ENCODE data around the gene ATP6AP1. TPM values are rescaled to one million over a fixed set of nuclear protein-coding genes. Genes with fewer than 3 reads are reported as not detected.

The ATP6AP1 gene
- total and polyA plus RNA-seq, 2 of the 13 experiments (the other 11 are each of a cell fraction or from before 2014, with no cell fraction given), result 56.7 to 110 TPM

- no peak for TF ChIP-seq ZNF577 (CRISPR knock-in tag; IDR thresholded peaks at IDR 0.05; ENCODE audit: borderline replicate concordance, low read depth)
Measured at GRCh38 chrX:154463611-154464220, 35.2 kb downstream of the ATP6AP1 start (continued).

DNA sequence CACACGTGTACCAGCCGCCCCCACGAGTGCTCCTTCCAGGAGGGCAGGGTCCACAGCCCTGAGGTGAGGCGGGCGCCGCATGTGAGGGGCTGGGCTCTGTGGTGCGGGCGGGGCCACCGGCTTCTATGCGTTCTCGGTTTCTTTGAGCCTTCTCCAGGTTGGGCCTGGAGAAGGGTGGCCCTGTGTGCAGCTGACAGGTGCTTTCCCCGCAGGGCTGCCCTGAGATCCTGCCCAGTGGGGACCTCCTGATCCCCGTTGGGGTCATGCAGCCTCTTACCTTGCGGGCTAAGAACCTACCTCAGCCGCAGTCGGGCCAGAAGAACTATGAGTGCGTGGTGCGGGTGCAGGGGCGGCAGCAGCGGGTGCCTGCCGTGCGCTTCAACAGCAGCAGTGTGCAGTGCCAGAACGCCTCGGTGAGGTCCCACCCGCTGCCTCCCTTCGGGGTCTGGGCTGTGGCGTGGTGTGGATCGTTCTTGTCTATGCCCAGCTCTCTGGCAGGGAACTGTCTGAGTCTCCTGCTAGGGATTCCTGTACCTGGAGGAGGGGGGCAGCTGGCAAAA lies 36.4 kb downstream of the ATP6AP1 start:
- WGBS (ENCODE audit: low lambda C conversion rate), result 100% methylated on average over 1 of the region's 28 CpGs
- H3K27me3 ChIP-seq (ENCODE audit: control insufficient read depth in 1 of 2, insufficient read depth in 2 of 2, low read length in 2 of 2), result no peaks in the 10 kb centered on the region
- no peaks in the 10 kb centered on the region for H3K79me2 ChIP-seq (ENCODE audit: insufficient read depth, low read length)
- BruUV-seq (replicated peaks), result no TSS peak
- FAIRE-seq (no peak), ATAC-seq (no peak), DNase-seq (ENCODE audit: low spot score) (no peak)
- CTCF ChIA-PET (ENCODE audit: low intra/inter-chr PET ratio, low total read pairs), result no interaction called here
- H3K4me1 ChIP-seq (ENCODE audit: insufficient read depth, low read length), result no peaks in the 10 kb centered on the region
- no peak overlapping the region for H2AFZ ChIP-seq (ENCODE audit: low read length)
- H4K20me1 ChIP-seq (ENCODE audit: insufficient read depth, low read length), result no peaks in the 10 kb centered on the region
- in situ Hi-C loops (cut with HindIII; ENCODE audit: extremely low pct_ligation_motif_present, low pct_unique_long_range_greater_than_20kb), result no loop called here
- H3K27ac ChIP-seq (ENCODE audit: extremely low read length, insufficient read depth, low read length), result no peak overlapping the region
- H3K4me2 ChIP-seq (ENCODE audit: low read depth, low read length), result no peak overlapping the region
- POLR2A ChIA-PET, result no interaction called here
- no peak overlapping the region for H3K9ac ChIP-seq (ENCODE audit: insufficient read depth, low read depth, low read length)
- H3K4me3 ChIP-seq (replicated peaks in 1 of 3; ENCODE audit: insufficient read depth in 1 of 3, low read depth in 2 of 3, low read length in 3 of 3), result no peak overlapping the region
- intact Hi-C loops (cut with micrococcal nuclease; ENCODE audit: unreplicated experiment), result no loop called here
- H3K9me3 ChIP-seq (ENCODE audit: low read length), result no peaks in the 10 kb centered on the region
- H3K36me3 ChIP-seq (replicated peaks in 1 of 2; ENCODE audit: control insufficient read depth in 1 of 2, insufficient read depth in 2 of 2, low read length in 2 of 2), result peaks cover 3 to 9% of the 10 kb centered on the region in 2 experiments; a peak in 3 of 5 replicates
- TF ChIP-seq RNF219 (CRISPR knock-in tag; IDR thresholded peaks at IDR 0.05) (no peak), NR3C1 (CRISPR knock-in tag; IDR thresholded peaks at IDR 0.05) (no peak), TBX3 (IDR thresholded peaks at IDR 0.05; ENCODE audit: borderline replicate concordance) (no peak), ZNF142 (CRISPR knock-in tag; IDR thresholded peaks at IDR 0.05) (no peak), ZNF160 (CRISPR knock-in tag; IDR thresholded peaks at IDR 0.05) (no peak), ATM (IDR thresholded peaks at IDR 0.05; ENCODE audit: borderline replicate concordance) (no peak), HNRNPL (IDR thresholded peaks at IDR 0.05; ENCODE audit: low read depth, low read length) (no peak)
- TF ChIP-seq, protein P1, sequence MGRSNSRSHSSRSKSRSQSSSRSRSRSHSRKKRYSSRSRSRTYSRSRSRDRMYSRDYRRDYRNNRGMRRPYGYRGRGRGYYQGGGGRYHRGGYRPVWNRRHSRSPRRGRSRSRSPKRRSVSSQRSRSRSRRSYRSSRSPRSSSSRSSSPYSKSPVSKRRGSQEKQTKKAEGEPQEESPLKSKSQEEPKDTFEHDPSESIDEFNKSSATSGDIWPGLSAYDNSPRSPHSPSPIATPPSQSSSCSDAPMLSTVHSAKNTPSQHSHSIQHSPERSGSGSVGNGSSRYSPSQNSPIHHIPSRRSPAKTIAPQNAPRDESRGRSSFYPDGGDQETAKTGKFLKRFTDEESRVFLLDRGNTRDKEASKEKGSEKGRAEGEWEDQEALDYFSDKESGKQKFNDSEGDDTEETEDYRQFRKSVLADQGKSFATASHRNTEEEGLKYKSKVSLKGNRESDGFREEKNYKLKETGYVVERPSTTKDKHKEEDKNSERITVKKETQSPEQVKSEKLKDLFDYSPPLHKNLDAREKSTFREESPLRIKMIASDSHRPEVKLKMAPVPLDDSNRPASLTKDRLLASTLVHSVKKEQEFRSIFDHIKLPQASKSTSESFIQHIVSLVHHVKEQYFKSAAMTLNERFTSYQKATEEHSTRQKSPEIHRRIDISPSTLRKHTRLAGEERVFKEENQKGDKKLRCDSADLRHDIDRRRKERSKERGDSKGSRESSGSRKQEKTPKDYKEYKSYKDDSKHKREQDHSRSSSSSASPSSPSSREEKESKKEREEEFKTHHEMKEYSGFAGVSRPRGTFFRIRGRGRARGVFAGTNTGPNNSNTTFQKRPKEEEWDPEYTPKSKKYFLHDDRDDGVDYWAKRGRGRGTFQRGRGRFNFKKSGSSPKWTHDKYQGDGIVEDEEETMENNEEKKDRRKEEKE (IDR thresholded peaks at IDR 0.05), result no peak
